HEK293 (cell line): ENCODE results near the gene BAIAP2.

Experiments used
- INSM2 ChIP-seq: fragments of 450-650 bp; formaldehyde crosslinking; IDR thresholded peaks from 2 replicates; pipeline ENCODE4 v1.5.1; 2016; ENCODE audit warnings: missing biosample characterization, missing genetic modification characterization
- KLF16 ChIP-seq: fragments of 450-650 bp; formaldehyde crosslinking; IDR thresholded peaks from 2 replicates; pipeline ENCODE4 v1.5.1; 2017; ENCODE audit warnings: missing biosample characterization, missing genetic modification characterization
- OVOL3 ChIP-seq: fragments of 450-650 bp; formaldehyde crosslinking; IDR thresholded peaks from 2 replicates; pipeline ENCODE4 v1.5.1; 2016; ENCODE audit warnings: missing biosample characterization, missing genetic modification characterization
- SALL2 ChIP-seq: fragments of 450-650 bp; formaldehyde crosslinking; IDR thresholded peaks from 2 replicates; pipeline ENCODE4 v1.5.0; 2017; ENCODE audit warnings: missing biosample characterization, mild to moderate bottlenecking, missing genetic modification characterization, borderline replicate concordance
- SP2 ChIP-seq: fragments of 450-650 bp; formaldehyde crosslinking; IDR thresholded peaks from 2 replicates; pipeline ENCODE4 v1.5.1; 2016; ENCODE audit warnings: missing biosample characterization, missing genetic modification characterization
- ZBTB1 ChIP-seq: fragments of 450-650 bp; formaldehyde crosslinking; IDR thresholded peaks from 2 replicates; pipeline ENCODE4 v1.5.1; 2016; ENCODE audit warnings: missing biosample characterization, missing genetic modification characterization
- ZBTB26 ChIP-seq: fragments of 450-650 bp; formaldehyde crosslinking; optimal IDR thresholded peaks from 2 replicates; pipeline ENCODE3; 2016; ENCODE audit warnings: missing biosample characterization, mild to moderate bottlenecking, missing genetic modification characterization
- ZEB2 ChIP-seq: fragments of 450-650 bp; formaldehyde crosslinking; IDR thresholded peaks from 2 replicates; pipeline ENCODE4 v1.5.1; 2016; ENCODE audit warnings: missing biosample characterization, missing genetic modification characterization
- ZNF10 ChIP-seq: fragments of 450-650 bp; formaldehyde crosslinking; IDR thresholded peaks from 2 replicates; pipeline ENCODE4 v1.5.1; 2017; ENCODE audit warnings: missing biosample characterization, missing genetic modification characterization
- ZNF132 ChIP-seq: fragments of 450-650 bp; formaldehyde crosslinking; IDR thresholded peaks from 2 replicates; pipeline ENCODE4 v1.5.1; 2017; ENCODE audit warnings: missing biosample characterization, missing genetic modification characterization, borderline replicate concordance
- ZNF266 ChIP-seq: fragments of 450-650 bp; formaldehyde crosslinking; IDR thresholded peaks from 2 replicates; pipeline ENCODE4 v1.5.1; 2016; ENCODE audit warnings: missing biosample characterization, missing genetic modification characterization, low read depth
- ZNF324 ChIP-seq: fragments of 450-650 bp; formaldehyde crosslinking; IDR thresholded peaks from 2 replicates; pipeline ENCODE4 v1.5.1; 2016; ENCODE audit warnings: missing biosample characterization, missing genetic modification characterization
- ZNF394 ChIP-seq: fragments of 450-650 bp; formaldehyde crosslinking; IDR thresholded peaks from 2 replicates; pipeline ENCODE4 v1.5.1; 2016; ENCODE audit warnings: missing biosample characterization, missing genetic modification characterization, mild to moderate bottlenecking, moderate library complexity, borderline replicate concordance
- ZNF426 ChIP-seq: fragments of 450-650 bp; formaldehyde crosslinking; IDR thresholded peaks from 2 replicates; pipeline ENCODE4 v1.5.1; 2017; ENCODE audit warnings: missing biosample characterization, missing genetic modification characterization, mild to moderate bottlenecking, inconsistent platforms, moderate library complexity
- ZNF501 ChIP-seq: fragments of 450-650 bp; formaldehyde crosslinking; IDR thresholded peaks from 2 replicates; pipeline ENCODE4 v1.5.1; 2016; ENCODE audit warnings: missing biosample characterization, missing genetic modification characterization
- ZNF544 ChIP-seq: fragments of 450-650 bp; formaldehyde crosslinking; IDR thresholded peaks from 2 replicates; pipeline ENCODE4 v1.5.0; 2017; ENCODE audit warnings: missing biosample characterization, missing genetic modification characterization
- ZNF585B ChIP-seq: fragments of 450-650 bp; formaldehyde crosslinking; IDR thresholded peaks from 2 replicates; pipeline ENCODE4 v1.5.1; 2016; ENCODE audit warnings: missing biosample characterization, missing genetic modification characterization
- ZNF600 ChIP-seq: fragments of 450-650 bp; formaldehyde crosslinking; IDR thresholded peaks from 2 replicates; pipeline ENCODE4 v1.5.1; 2016; ENCODE audit warnings: missing biosample characterization, missing genetic modification characterization
- ZNF623 ChIP-seq: fragments of 450-650 bp; formaldehyde crosslinking; IDR thresholded peaks from 2 replicates; pipeline ENCODE4 v1.5.1; 2016; ENCODE audit warnings: missing biosample characterization, missing genetic modification characterization
- ZNF626 ChIP-seq: fragments of 450-650 bp; sonication (Bioruptor Pico); formaldehyde crosslinking; IDR thresholded peaks from 2 replicates; pipeline ENCODE4 v1.5.1; 2018; ENCODE audit warnings: missing biosample characterization, missing genetic modification characterization, inconsistent platforms
- ZNF791 ChIP-seq: fragments of 450-650 bp; formaldehyde crosslinking; IDR thresholded peaks from 2 replicates; pipeline ENCODE4 v1.5.1; 2016; ENCODE audit warnings: missing biosample characterization, missing genetic modification characterization
- ZNF837 ChIP-seq: fragments of 450-650 bp; formaldehyde crosslinking; IDR thresholded peaks from 2 replicates; pipeline ENCODE4 v1.5.1; 2016; ENCODE audit warnings: missing biosample characterization, missing genetic modification characterization
- ZXDB ChIP-seq: fragments of 450-650 bp; formaldehyde crosslinking; IDR thresholded peaks from 2 replicates; pipeline ENCODE4 v1.5.1; 2016; ENCODE audit warnings: missing biosample characterization, missing genetic modification characterization
- TF ChIP-seq, protein P1 (sequence below): fragments of 450-650 bp; IDR thresholded peaks from 2 replicates; pipeline ENCODE4 v1.5.1; 2018; ENCODE audit warnings: missing biosample characterization, mild to moderate bottlenecking, missing genetic modification characterization
- TF ChIP-seq, protein P2 (sequence below): fragments of 450-650 bp; formaldehyde crosslinking; IDR thresholded peaks from 2 replicates; pipeline ENCODE4 v1.5.1; 2016; ENCODE audit warnings: missing biosample characterization, missing genetic modification characterization
- TF ChIP-seq, protein P3 (sequence below): fragments of 450-650 bp; formaldehyde crosslinking; IDR thresholded peaks from 2 replicates; pipeline ENCODE4 v1.5.1; 2016; ENCODE audit warnings: missing biosample characterization, missing genetic modification characterization
- TF ChIP-seq, protein P4 (sequence below): fragments of 450-650 bp; formaldehyde crosslinking; IDR thresholded peaks from 2 replicates; pipeline ENCODE4 v1.5.1; 2016; ENCODE audit warnings: missing biosample characterization, missing genetic modification characterization, borderline replicate concordance

BAIAP2 gene

GRCh38 chr17:81094509-81095382 lies 59.8 kb downstream of the BAIAP2 start (continued):
- no peak for TF ChIP-seq SALL2 (tag by site-specific recombination)
- peak; percentile 95 for TF ChIP-seq ZEB2 (tag by site-specific recombination)
- no peak for TF ChIP-seq ZNF266 (tag by site-specific recombination)
- TF ChIP-seq, protein P1, sequence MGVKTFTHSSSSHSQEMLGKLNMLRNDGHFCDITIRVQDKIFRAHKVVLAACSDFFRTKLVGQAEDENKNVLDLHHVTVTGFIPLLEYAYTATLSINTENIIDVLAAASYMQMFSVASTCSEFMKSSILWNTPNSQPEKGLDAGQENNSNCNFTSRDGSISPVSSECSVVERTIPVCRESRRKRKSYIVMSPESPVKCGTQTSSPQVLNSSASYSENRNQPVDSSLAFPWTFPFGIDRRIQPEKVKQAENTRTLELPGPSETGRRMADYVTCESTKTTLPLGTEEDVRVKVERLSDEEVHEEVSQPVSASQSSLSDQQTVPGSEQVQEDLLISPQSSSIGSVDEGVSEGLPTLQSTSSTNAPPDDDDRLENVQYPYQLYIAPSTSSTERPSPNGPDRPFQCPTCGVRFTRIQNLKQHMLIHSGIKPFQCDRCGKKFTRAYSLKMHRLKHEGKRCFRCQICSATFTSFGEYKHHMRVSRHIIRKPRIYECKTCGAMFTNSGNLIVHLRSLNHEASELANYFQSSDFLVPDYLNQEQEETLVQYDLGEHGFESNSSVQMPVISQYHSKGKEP (tag by site-specific recombination), result peak; percentile 98
- no peak for TF ChIP-seq ZNF626 (tag by site-specific recombination)
- TF ChIP-seq ZNF10, result no peak; the same call in 1 of the 2 replicates
- TF ChIP-seq, protein P2, sequence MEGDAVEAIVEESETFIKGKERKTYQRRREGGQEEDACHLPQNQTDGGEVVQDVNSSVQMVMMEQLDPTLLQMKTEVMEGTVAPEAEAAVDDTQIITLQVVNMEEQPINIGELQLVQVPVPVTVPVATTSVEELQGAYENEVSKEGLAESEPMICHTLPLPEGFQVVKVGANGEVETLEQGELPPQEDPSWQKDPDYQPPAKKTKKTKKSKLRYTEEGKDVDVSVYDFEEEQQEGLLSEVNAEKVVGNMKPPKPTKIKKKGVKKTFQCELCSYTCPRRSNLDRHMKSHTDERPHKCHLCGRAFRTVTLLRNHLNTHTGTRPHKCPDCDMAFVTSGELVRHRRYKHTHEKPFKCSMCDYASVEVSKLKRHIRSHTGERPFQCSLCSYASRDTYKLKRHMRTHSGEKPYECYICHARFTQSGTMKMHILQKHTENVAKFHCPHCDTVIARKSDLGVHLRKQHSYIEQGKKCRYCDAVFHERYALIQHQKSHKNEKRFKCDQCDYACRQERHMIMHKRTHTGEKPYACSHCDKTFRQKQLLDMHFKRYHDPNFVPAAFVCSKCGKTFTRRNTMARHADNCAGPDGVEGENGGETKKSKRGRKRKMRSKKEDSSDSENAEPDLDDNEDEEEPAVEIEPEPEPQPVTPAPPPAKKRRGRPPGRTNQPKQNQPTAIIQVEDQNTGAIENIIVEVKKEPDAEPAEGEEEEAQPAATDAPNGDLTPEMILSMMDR (tag by site-specific recombination), result no peak
- TF ChIP-seq SP2 (tag by site-specific recombination), result peak; percentile 71
- TF ChIP-seq ZBTB1 (tag by site-specific recombination), result peak; percentile 88; the same call in 1 of the 2 replicates
- TF ChIP-seq ZNF501 (tag by site-specific recombination), result no peak; the same call in 1 of the 2 replicates
- peak; percentile 88 for TF ChIP-seq ZNF324 (tag by site-specific recombination)
- no peak for TF ChIP-seq ZNF544 (tag by site-specific recombination)
- no peak for TF ChIP-seq ZNF623 (tag by site-specific recombination)
- TF ChIP-seq INSM2 (tag by site-specific recombination), result peak; percentile 88
- TF ChIP-seq ZNF585B, result no peak
- TF ChIP-seq, protein P3, sequence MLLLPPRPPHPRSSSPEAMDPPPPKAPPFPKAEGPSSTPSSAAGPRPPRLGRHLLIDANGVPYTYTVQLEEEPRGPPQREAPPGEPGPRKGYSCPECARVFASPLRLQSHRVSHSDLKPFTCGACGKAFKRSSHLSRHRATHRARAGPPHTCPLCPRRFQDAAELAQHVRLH (tag by site-specific recombination), result no peak
- peak; percentile 52; the same call in 1 of the 2 replicates for TF ChIP-seq ZNF394 (tag by site-specific recombination)
- no peak for TF ChIP-seq OVOL3 (tag by site-specific recombination)
- TF ChIP-seq, protein P4, sequence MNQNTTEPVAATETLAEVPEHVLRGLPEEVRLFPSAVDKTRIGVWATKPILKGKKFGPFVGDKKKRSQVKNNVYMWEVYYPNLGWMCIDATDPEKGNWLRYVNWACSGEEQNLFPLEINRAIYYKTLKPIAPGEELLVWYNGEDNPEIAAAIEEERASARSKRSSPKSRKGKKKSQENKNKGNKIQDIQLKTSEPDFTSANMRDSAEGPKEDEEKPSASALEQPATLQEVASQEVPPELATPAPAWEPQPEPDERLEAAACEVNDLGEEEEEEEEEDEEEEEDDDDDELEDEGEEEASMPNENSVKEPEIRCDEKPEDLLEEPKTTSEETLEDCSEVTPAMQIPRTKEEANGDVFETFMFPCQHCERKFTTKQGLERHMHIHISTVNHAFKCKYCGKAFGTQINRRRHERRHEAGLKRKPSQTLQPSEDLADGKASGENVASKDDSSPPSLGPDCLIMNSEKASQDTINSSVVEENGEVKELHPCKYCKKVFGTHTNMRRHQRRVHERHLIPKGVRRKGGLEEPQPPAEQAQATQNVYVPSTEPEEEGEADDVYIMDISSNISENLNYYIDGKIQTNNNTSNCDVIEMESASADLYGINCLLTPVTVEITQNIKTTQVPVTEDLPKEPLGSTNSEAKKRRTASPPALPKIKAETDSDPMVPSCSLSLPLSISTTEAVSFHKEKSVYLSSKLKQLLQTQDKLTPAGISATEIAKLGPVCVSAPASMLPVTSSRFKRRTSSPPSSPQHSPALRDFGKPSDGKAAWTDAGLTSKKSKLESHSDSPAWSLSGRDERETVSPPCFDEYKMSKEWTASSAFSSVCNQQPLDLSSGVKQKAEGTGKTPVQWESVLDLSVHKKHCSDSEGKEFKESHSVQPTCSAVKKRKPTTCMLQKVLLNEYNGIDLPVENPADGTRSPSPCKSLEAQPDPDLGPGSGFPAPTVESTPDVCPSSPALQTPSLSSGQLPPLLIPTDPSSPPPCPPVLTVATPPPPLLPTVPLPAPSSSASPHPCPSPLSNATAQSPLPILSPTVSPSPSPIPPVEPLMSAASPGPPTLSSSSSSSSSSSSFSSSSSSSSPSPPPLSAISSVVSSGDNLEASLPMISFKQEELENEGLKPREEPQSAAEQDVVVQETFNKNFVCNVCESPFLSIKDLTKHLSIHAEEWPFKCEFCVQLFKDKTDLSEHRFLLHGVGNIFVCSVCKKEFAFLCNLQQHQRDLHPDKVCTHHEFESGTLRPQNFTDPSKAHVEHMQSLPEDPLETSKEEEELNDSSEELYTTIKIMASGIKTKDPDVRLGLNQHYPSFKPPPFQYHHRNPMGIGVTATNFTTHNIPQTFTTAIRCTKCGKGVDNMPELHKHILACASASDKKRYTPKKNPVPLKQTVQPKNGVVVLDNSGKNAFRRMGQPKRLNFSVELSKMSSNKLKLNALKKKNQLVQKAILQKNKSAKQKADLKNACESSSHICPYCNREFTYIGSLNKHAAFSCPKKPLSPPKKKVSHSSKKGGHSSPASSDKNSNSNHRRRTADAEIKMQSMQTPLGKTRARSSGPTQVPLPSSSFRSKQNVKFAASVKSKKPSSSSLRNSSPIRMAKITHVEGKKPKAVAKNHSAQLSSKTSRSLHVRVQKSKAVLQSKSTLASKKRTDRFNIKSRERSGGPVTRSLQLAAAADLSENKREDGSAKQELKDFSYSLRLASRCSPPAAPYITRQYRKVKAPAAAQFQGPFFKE, result no peak
- no peak for TF ChIP-seq ZNF426 (tag by site-specific recombination)
- no peak for TF ChIP-seq KLF16
- TF ChIP-seq ZNF837 (tag by site-specific recombination), result no peak
- no peak for TF ChIP-seq ZXDB (tag by site-specific recombination)
- peak; percentile 62; the same call in 1 of the 2 replicates for TF ChIP-seq ZNF600
- TF ChIP-seq ZNF132, result no peak
- TF ChIP-seq ZNF791 (tag by site-specific recombination), result no peak
- no peak for TF ChIP-seq ZBTB26 (tag by site-specific recombination)
